ENCODE results near the gene TRMT61A.

The TRMT61A gene

GRCh38 chr14:103546652-103547454, 17.9 kb downstream of the TRMT61A start:
- TF ChIP-seq CTCF (IDR thresholded peaks at IDR 0.05; ENCODE audit: control extremely low read depth, extremely low read depth, low read depth, missing control alignments): peak; percentile 94
- DNase-seq (ENCODE audit: extremely low spot score): peak; percentile 91
- POLR2A ChIA-PET: no interaction called here
- CTCF ChIA-PET: interaction anchor here (0.6 to 14.9 kb wide), 15 partner anchors 10 to 468 kb away, joined by 3 to 214 read pairs (median 4); partner anchors contain the start of gene CKB

GRCh38 chr14:103547455-103547940, 18.5 kb downstream of the TRMT61A start:
- POLR2A ChIA-PET: no interaction called here
- CTCF ChIA-PET: interaction anchor here (0.6 to 14.9 kb wide), 15 partner anchors 10 to 468 kb away, joined by 3 to 214 read pairs (median 4); partner anchors contain the start of gene CKB
- no peak for TF ChIP-seq CTCF (IDR thresholded peaks at IDR 0.05; ENCODE audit: control extremely low read depth, extremely low read depth, low read depth, missing control alignments)
- DNase-seq (ENCODE audit: extremely low spot score): no peak

GRCh38 chr14:103547941-103548462, 19.0 kb downstream of the TRMT61A start:
- ChIA-PET CTCF (interaction anchor here (1.4 to 14.9 kb wide), 7 partner anchors 10 to 469 kb away, joined by 3 to 214 read pairs (median 10); partner anchors contain the start of gene CKB), POLR2A (no interaction called here)
- DNase-seq (ENCODE audit: extremely low spot score): no peak
- TF ChIP-seq CTCF (IDR thresholded peaks at IDR 0.05; ENCODE audit: control extremely low read depth, extremely low read depth, low read depth, missing control alignments): no peak

- DNase-seq (ENCODE audit: extremely low spot score): no peak
- ChIA-PET POLR2A (no interaction called here), CTCF (interaction anchor here (1.4 to 14.9 kb wide), 6 partner anchors 12 to 470 kb away, joined by 3 to 214 read pairs (median 8); partner anchors contain the start of gene CKB)
- TF ChIP-seq CTCF (IDR thresholded peaks at IDR 0.05; ENCODE audit: control extremely low read depth, extremely low read depth, low read depth, missing control alignments): no peak
Measured at GRCh38 chr14:103548463-103549351, 19.7 kb downstream of the TRMT61A start.

GRCh38 chr14:103549361-103550311, 20.6 kb downstream of the TRMT61A start:
- CTCF ChIA-PET: interaction anchor here (2.0 to 14.9 kb wide), 2 partner anchors 9 to 31 kb away, joined by 6 to 214 read pairs; partner anchors contain the start of gene CKB
- TF ChIP-seq CTCF (IDR thresholded peaks at IDR 0.05; ENCODE audit: control extremely low read depth, extremely low read depth, low read depth, missing control alignments): no peak
- POLR2A ChIA-PET: interaction anchor here (0.5 kb wide), 1 partner anchor 853 kb away, joined by 4 read pairs; no protein-coding TSS in a partner anchor
- DNase-seq (ENCODE audit: extremely low spot score): no peak
